HG02870 (cell line): ENCODE data around the gene CTNNA3.
"Not testable (repeated sequence)": the region's sequence is repeated elsewhere in the genome, so short reads cannot be mapped to it uniquely, and the experiment has no call there.

Source experiments
- ATAC-seq: cut with Tn5 transposase; IDR thresholded peaks from one replicate; pipeline ENCODE4 v1.9.1; 2021; ENCODE audit warnings: mild to moderate bottlenecking, moderate library complexity; ENCODE audit not compliant: unreplicated experiment

Gene CTNNA3

DNA sequence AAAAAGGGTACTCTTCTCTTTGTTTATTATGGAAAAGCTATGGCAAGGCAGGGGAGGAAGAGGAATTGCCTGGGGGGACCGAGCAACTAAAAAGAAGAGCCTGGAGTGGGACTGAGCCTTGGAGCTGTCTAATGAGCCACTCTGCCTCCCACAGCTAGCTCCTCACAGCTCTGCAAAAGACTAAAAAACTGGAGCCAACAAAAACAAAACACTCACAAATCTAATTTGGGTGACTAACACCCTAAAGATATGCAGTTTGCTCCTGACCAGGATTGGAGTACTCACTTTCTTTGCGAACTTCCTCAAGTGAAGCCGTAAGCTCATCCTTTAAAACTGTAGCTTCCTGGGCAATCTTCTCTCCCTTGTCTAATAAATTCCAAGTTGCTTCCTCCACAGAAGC, 89.4 kb downstream of the CTNNA3 start:
- no peak for ATAC-seq

DNA sequence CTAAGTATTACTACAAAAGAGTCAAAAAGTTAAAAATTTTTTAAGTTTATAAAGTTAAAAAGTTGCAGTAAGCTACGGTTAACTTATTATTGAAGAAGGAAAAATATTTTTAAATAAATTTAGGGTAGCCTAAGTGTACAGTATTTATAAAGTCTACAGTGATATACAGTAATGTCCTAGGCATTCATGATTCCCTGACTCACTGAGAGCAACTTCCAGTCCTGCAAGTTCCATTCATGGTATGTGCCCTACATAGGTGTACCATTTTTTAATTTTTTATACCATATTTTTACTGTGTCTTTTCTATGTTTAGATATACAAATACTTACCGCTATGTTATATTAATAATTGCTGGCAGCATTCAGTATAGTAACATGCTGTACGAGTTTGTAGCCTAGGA, 92.3 kb downstream of the CTNNA3 start:
- ATAC-seq = no peak

DNA sequence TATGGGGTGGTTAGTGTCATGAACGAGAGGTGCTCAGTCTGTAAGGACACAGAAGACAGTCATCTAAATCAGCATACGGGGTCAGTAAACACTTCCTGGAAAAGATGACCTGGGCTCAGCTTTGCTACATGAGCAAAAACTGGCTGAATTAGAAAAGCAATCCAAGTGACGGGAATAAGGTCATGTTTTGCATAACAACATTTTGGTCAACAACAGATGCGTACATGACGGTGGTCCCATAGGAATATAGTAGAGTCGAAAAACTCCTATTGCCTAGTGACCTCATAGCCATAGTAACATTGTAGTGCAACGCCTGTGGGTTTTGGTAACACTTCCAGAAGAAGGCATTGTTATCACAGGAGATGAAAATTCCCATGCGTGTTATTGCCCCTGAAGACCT, 92.9 kb downstream of the CTNNA3 start:
- no peak for ATAC-seq

DNA sequence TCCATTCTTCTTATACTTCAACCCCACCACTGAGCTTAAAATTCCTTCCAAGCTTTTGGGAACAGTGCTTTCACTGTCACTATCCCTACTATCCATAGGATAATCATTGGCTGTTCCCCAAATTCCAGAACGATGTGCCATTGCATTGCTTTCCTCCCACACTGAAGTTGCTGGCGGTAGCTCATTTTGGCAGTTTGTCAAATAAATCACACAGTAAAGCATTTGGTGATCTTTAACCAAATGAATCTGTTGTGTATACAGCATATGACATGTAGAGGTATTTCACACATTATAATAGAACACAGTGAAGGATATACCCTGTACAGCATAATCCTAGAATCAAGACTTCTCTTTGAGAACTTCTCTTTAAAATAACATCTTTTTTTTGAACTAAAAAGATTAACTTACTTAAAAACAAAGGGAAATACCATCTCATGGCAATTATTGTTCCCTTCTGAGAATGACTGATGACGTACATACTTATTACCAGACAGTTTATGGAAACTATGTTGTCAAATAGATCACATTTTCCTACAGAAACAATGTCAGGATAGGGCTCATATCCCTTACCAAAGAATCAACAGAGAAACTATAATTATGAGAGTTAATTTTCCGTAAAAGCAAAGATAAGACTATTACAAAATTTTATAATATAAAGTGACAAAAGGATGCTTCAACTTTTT, 93.6 kb downstream of the CTNNA3 start:
- no peak for ATAC-seq

DNA sequence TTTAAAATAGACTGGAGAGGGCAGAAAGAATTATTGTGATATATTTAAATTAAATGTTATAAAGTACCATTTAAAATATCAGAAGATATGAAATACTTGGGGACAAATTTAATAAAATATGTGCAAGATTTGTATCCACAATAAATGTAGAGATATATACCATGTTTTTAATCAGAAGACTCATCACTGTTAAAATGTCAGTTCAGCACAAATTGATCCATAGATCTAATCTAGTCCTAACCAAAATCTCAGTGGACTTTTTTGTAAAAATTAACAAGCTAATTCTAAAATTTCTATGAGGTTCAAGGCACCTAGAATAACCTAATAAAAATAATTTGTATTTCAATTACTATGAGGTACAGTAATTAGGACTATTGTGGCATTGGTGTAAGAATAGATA, 96.4 kb downstream of the CTNNA3 start:
- no peak for ATAC-seq

DNA sequence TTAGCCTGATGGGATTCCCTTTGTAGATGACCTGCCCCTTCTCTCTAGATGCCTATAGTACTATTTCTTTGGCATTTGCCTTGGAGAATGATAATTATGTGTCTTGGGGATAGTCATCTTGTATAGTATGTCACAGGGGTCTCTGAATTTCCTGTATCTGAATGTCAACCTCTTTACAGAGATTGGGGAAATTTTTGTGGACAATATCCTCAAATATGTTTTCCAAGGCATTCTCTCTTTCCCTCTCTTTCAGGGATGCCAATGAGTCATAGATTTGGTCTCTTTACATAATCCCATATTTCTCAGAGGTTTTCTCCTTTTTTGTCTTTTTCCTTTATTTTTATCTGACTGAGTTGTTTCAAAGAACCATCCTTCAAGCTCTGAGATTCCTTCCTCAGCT, 99.4 kb downstream of the CTNNA3 start:
- ATAC-seq = no peak

DNA sequence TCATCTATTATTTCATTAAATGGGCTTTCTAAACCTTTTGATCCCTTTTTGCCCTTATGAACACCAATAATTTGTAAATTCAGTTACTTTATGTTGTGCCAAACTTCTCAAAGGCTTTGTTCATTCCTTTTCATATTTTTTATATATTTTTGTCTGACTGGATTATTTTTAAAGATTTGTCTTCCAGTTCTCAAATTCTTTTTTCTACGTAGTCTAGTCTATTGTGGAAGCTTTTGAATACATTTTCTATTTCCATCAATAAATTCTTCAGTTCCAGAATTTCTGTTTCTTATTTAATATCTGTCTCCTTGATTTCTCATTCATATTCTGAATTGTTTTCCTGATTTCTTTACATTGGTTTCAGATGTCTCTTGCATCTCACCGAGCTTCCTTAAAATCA, 108.2 kb downstream of the CTNNA3 start:
- ATAC-seq = no peak

DNA sequence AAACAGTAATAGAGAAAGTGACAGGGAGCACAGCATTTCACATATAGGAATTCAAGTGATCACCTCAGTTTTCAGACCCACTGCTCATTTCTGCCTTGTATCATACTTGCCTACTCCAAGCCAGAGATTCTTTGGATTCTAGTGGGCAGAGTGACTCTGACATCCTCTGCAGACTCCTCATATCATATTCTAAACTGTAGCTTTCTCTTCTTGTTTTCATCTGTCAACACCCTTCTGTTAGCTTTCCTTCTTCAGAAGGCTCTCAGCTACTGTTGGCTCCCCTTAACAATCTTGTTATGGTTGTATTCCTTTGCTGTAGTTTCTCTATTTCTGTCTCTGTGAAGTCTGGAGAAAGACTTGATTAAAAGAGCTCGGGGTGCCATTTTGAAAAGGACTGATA, 120.5 kb downstream of the CTNNA3 start:
- ATAC-seq = no peak

DNA sequence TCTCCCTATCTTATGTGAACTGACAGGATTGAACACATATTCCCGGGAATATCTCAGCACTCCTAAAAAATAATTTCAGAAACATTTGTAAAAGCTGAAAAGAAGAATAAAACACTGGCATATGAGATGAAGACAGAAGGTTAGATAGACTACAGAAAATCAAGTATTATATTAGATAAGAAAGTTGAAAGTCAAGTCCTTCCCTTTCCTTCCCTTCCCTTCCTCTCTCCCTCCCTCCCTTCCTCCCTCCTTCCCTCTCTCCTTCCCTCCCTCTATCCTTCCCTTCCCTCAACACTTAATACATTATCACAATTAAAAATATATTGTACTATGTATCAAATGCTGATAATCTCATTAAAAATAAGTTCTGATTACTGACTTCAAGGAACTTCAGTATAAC, 122.5 kb downstream of the CTNNA3 start:
- ATAC-seq = no peak

DNA sequence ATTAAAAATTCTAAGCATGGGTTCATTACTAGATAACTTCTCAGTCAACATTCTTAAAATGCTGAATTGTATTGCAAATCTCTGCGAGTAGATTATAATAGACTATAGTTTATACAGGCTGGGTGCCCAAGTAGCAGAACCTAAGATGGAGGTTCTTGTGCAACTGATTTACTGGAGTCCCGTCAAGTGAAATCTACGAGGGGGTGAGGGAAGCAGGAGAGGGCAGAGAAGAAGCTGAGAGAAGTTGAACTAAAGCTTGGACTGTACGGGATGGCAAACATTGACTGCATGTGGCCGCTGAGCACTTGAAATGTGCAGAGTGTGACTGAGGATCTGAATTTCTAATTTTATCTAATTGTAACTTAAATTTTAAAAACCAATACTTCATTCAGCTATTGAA, 124.5 kb downstream of the CTNNA3 start:
- no peak for ATAC-seq

DNA sequence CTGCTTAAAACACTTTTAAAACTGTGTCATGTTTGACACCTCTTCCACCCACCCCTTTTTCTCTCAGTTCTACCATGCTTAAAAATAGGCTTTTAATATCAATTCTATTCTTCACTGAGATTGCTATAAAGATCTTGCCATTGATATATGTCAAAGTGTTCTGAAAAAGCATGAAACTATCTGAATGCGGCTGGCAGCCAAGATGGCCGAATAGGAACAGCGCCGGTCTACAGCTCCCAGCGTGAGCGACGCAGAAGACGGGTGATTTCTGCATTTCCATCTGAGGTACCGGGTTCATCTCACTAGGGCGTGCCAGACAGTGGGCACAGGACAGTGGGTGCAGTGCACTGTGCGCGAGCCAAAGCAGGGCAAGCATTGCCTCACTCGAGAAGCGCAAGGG, 137.7 kb downstream of the CTNNA3 start:
- not testable (repeated sequence) for ATAC-seq

DNA sequence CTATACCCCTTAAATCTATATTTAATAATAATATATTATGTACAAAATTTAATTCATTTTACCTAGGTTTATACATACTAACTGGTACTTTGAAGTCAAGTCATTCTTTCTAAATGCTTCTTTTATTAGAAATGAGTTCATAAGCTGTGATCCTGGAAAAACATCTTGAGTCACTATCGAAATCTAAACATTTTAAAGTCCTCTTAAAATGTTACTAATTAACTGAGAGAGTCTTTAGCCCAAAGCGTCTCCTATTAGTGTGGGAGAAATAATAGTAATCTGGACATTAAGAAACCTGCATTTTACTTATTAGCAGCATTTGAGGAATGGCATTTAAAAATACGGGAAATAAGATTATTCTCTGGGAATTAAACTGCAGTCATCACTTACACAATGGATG, 142.7 kb downstream of the CTNNA3 start:
- no peak for ATAC-seq

DNA sequence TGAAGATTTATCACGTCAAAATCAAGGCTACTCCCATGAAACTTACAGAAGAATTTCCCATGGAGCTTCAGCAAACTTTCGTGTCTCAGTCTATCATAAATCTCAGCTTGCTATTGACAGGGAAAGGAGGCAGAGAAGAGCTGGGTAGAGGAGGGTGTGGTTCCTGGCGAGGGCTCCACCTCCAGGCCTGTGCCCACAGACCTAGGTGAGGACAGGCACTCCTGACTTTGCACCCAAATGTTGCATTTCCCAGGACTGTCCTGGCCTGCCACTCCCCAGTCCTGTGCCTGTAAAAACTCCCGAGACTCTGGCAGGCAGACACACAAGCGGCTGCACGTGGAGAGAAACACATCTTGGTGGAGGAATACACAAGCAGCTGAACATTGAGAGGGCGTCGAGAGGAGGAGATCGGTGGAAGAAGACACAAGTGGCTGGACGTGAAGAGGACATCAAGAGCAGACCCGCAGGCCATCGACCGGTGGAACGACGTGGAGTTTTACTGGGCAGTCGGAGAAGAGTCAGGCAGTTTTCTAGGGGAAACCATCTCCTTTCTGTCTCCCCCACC, 145.1 kb downstream of the CTNNA3 start:
- no peak for ATAC-seq

DNA sequence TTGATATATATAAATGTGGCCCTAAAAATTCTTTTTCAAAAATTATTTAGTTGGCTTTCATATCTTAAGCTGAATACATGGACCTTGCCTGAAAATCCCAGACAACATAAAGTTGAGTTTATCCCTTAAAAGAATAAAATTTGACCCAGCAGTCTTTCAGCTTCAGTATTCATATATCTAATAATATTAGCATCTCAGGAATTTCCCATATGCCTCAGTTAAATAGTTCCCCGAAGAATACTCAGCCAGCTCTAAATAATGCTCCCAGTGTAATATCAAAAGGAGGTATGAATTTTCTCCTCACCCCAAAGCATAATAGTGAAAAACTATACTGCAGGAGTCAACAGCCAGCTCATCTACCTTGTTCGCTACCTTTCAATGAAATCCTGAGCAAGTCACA, 145.9 kb downstream of the CTNNA3 start:
- no peak for ATAC-seq

DNA sequence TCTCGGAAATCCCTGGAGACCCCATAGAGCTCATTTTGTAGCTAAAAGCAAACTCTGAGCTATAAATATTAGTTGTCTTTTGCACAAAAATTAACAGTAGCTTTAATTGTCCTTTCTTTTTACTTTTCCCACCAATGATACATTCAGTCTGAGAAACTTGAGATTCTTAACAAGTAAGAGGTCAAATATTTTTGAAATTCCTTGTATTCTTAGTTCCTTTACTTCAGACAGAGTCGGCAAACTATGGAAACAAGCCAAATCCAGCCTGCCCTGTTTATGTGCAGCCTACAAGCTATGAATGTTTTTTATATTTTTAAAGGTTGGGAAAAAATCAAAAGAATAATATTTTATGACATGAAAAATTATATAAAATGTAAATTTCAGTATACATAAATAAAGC, 146.6 kb downstream of the CTNNA3 start:
- ATAC-seq = no peak

DNA sequence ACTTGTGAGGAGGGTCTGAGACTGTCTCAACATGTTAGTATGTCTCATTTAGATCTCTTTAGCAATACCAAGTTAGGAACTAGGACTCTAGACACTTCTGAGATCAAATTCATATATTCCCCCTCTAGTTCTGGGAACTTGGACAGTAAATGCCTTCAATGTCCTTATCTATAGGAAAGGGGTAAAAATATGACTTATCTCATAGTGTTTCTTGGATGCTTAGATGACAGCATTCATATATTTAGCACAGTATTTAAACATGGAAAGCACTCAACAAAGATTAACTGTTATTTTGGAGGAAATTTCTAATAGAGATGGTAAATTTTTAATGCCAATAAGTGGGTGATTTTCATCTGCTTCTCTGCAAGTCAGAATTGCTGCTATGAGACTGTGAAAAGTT, 154.6 kb downstream of the CTNNA3 start:
- ATAC-seq = no peak

DNA sequence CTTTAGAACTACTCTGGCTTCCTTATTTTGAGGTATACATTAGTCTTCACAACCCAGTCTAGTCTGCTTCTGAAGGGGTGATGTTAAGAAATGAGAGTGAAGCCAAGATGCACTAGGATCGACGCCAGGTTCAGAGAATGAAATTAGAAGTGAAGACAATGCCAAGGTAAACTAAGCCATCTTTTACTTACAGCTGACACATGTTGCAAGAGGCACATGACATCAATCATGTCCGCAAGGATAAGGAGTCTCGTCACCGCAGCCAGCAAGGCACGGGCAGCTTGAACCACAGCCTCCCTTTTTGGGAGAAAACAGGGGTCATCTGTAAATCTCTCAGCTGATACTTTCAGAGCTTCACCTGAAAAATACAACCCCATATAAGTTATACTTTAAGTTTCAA, 156.7 kb downstream of the CTNNA3 start:
- no peak for ATAC-seq

DNA sequence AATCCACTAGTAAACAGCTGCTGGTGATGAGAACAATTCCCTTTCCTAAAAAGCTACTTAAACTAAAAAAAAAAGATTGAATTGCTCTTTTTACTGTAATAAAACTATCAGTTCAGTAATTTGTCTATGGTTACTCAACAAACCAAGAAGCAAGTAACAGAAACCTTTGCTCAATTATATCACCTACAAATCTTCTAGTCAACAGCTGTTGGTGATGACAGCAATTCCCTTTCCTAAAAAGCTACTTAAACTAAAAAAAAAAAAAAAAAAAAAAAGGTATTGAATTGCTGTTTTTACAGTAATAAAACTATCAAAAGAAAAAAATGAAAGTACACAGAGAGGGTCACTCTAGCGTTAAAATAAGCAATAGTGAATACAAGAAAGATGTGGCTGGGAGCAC, 158.1 kb downstream of the CTNNA3 start:
- ATAC-seq = no peak

DNA sequence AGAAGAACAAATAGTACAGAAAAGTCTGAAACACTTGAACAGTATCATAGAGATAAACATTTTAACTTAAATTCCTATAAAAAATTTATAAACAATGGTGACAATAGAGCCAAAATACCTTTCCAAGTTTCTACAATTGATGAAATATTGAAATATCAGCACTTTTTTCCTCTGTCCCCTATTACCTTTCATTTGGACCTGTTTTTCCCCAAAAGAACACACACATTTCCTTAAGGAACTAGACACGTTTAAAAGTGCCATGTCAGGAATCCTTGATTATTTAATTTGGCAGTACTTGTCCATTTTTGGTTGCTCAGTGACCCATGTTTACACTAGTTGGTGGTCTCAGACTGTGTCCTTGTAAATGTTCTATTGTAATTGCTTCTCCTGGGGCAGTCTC, 162.6 kb downstream of the CTNNA3 start:
- no peak for ATAC-seq

DNA sequence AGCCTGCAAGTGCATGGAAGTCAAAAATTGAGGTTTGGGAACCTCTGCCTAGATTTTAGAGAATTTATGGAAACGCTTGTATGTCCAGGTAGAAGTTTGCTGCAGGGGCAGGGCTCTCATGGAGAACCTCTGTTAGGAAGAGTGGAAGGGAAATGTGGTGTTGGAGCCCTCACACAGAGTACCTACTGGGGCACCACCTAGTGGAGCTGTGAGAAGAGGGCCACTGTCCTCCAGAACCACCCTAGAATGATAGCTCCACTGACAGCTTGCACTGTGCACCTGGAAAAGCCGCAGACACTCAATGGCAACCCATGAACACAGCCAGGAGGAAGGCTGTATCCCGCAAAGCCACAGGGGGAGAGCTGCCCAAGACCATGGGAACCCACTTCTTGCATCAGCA, 165.0 kb downstream of the CTNNA3 start:
- ATAC-seq = not testable (repeated sequence)

DNA sequence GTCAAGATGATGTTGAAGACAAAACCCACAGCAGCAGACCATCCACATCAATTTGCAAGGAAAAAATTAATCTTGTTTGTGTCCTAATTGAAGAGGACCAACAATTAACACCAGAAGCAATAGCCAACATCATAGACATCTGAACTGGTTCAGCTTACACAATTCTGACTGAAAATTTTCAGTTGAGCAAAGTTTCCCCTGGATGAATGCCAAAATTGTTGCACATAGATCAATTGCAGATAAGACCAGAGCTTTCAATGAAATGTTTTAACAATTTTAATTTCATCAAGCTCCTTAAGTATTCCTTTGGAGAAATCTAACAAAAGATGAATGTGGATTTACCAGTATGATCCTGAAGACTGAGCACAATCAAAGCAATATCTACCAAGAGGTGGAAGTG, 168.6 kb downstream of the CTNNA3 start:
- ATAC-seq = no peak

DNA sequence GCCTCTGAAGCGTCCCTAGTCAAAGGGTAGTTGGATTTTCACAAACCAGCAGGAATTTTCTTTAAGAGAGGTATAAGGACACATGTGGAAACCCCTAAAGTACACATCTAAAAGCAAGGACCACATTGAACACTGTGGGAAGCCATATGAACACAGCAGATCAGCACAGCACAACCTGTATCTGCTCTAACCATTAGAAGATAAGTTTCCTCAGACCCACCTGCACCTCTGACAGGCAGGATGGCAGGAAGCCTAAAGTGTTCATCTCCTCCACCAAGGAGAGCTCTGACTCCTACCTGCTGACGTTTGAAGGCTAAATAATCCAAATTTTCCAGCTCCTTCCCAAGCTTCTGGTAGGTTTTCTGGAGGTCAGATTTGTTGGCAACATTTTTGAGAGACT, 174.4 kb downstream of the CTNNA3 start:
- ATAC-seq = no peak

DNA sequence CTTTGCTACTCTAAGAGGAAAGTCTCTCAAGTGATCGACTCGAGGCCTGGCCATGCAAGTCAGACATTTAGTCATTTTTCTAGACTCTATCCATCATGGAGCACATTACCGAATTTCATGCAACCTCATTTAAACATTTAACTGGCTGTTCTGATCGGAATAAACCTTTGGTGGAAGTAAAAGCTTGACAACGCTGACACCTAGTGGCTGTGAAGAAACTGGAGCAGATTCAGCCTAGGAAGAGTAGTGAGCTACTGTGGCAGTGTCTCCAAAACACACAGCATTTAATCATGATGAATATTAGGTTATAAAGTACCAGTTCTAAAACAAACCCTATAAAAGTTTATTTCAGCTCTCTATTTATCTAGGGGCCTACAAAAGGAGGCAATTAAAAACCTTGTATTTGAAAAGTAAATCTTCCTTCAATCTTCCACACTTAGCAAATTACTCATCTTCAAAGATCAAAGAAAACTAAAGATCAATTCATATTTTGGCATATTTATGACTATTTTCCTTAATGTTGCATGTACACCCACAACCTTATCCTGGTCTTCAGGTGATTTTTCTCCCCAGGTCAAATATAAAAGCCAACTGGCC, 175.0 kb downstream of the CTNNA3 start:
- ATAC-seq = peak; percentile 91
